ENCODE data around the gene ATP2B1. TPM values are rescaled to one million over a fixed set of nuclear protein-coding genes. Genes with fewer than 3 reads are reported as not detected.

ATP2B1 gene
- total and polyA plus RNA-seq, 2 of the 13 experiments (the other 11 are each of a cell fraction or from before 2014, with no cell fraction given): 12.1 to 60.2 TPM

- TF ChIP-seq ZKSCAN5 (CRISPR knock-in tag; IDR thresholded peaks at IDR 0.05) (no peak), BHLHE40 (IDR thresholded peaks at IDR 0.05; ENCODE audit: low read length) (no peak), HMGXB3 (CRISPR knock-in tag; IDR thresholded peaks at IDR 0.05; ENCODE audit: borderline replicate concordance) (no peak), THAP8 (CRISPR knock-in tag; IDR thresholded peaks at IDR 0.05; ENCODE audit: borderline replicate concordance) (no peak), BRCA1 (CRISPR knock-in tag; IDR thresholded peaks at IDR 0.05) (no peak), ISL2 (CRISPR knock-in tag; IDR thresholded peaks at IDR 0.05) (peak; percentile 99), TBL1XR1 (IDR thresholded peaks at IDR 0.05; ENCODE audit: borderline replicate concordance, low read length, partially characterized antibody) (peak; percentile 80), TFDP2 (CRISPR knock-in tag; IDR thresholded peaks at IDR 0.05) (0 out of 2 replicates have a peak, but pooled peaks have one; percentile 26), TBX3 (IDR thresholded peaks at IDR 0.05; ENCODE audit: borderline replicate concordance) (peak; percentile 96), GATAD2A (CRISPR knock-in tag; IDR thresholded peaks at IDR 0.05) (peak; percentile 99), ZNF800 (CRISPR knock-in tag; IDR thresholded peaks at IDR 0.05) (no peak), TOE1 (CRISPR knock-in tag; IDR thresholded peaks at IDR 0.05) (0 out of 2 replicates have a peak, but pooled peaks have one; percentile 50), TARDBP (CRISPR knock-in tag; IDR thresholded peaks at IDR 0.05) (peak; percentile 95), SOX6 (IDR thresholded peaks at IDR 0.05) (no peak), SOX6 (CRISPR knock-in tag; IDR thresholded peaks at IDR 0.05) (peak; percentile 87; the same call in 1 of the 2 replicates), ZGPAT (CRISPR knock-in tag; IDR thresholded peaks at IDR 0.05) (peak; percentile 91), KDM1A (CRISPR knock-in tag; IDR thresholded peaks at IDR 0.05) (0 out of 2 replicates have a peak, but pooled peaks have one; percentile 31), GMEB2 (CRISPR knock-in tag; IDR thresholded peaks at IDR 0.05; ENCODE audit: low read depth) (no peak), NONO (IDR thresholded peaks at IDR 0.05) (no peak), NONO (CRISPR knock-in tag; conservative IDR thresholded peaks at IDR 0.05) (0 out of 2 replicates have a peak, but pooled peaks have one; percentile 34), ZNF557 (CRISPR knock-in tag; IDR thresholded peaks at IDR 0.05) (no peak)
Observed at GRCh38 chr12:89632778-89633177, 75.9 kb downstream of the ATP2B1 start (continued).
